ENCODE data around the gene NR1H3.

DNA sequence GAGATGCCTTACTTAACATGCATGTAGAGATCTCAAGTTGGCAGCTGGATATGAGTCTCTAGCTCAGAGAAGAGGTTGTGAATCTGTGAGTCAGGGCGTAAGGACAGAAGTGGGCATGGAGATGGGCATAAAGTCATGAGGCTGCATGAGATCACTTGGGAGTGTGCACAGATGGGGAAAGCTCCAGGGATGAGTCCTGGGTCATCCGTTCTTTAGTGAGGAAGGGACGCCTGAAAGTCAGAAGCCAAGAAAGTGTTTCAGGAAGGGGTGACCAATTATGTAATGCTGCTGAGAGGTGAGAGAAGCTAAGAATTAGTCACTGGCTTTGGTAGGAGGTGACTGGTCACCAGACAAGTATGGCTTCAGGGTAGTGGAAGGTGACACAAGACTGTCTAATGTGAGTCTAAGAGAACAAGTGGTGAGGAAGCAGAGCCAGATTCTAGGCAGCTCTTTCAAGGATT, 15.9 kb upstream of the NR1H3 start:
- TF ChIP-seq POLR2A (IDR thresholded peaks at IDR 0.05) = no peak
- TF ChIP-seq, protein P1, sequence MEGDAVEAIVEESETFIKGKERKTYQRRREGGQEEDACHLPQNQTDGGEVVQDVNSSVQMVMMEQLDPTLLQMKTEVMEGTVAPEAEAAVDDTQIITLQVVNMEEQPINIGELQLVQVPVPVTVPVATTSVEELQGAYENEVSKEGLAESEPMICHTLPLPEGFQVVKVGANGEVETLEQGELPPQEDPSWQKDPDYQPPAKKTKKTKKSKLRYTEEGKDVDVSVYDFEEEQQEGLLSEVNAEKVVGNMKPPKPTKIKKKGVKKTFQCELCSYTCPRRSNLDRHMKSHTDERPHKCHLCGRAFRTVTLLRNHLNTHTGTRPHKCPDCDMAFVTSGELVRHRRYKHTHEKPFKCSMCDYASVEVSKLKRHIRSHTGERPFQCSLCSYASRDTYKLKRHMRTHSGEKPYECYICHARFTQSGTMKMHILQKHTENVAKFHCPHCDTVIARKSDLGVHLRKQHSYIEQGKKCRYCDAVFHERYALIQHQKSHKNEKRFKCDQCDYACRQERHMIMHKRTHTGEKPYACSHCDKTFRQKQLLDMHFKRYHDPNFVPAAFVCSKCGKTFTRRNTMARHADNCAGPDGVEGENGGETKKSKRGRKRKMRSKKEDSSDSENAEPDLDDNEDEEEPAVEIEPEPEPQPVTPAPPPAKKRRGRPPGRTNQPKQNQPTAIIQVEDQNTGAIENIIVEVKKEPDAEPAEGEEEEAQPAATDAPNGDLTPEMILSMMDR (IDR thresholded peaks at IDR 0.05) = no peak
